Liver (tissue), 3 donors: ENCODE results near the gene TFAP2A.

Experiments used
- CTCF ChIP-seq: fragments of 150-350 bp; IDR thresholded peaks from 2 replicates; pipeline ENCODE4 v1.5.1; 2017; ENCODE audit warnings: improper control_type of control experiment, low read depth, low read length; ENCODE audit not compliant: missing input control
- RAD21 ChIP-seq, 2 donors: IDR thresholded peaks; 2 replicates each; pipeline ENCODE4 v1.6.1; 2016; ENCODE audit warnings: antibody characterized with exemption in 2 of 2, mild to moderate bottlenecking in 2 of 2
- TAF1 ChIP-seq: conservative IDR thresholded peaks from 2 replicates; pipeline ENCODE4 v1.6.1; 2016; ENCODE audit warnings: antibody characterized with exemption, mild to moderate bottlenecking
- donor health status: healthy.
- donor health status: healthy.

GRCh38 chr6:10424040-10424439 lies 9.2 kb upstream of the TFAP2A start:
- TF ChIP-seq CTCF (no peak), TAF1 (no peak), RAD21 (IDR thresholded peaks at IDR 0.05) (no peak)
